K562 (cell line): Measurements from ENCODE around the gene PIGQ. TPM values are rescaled to one million over a fixed set of nuclear protein-coding genes. Genes with fewer than 3 reads are reported as not detected.

Source experiments
- ADNP ChIP-seq: fragments of 200-800 bp; sonication (Bioruptor generic); IDR thresholded peaks from 2 replicates; pipeline ENCODE4 v1.6.1; 2016; ENCODE audit warnings: missing genetic modification characterization, missing compliant biosample characterization
- ATF1 ChIP-seq, 2 experiments: fragments of 450-650 bp in 1 of 2; IDR thresholded peaks; 2 replicates each; pipeline ENCODE4 v1.6.1; 2016; ENCODE audit warnings: missing compliant biosample characterization in 1 of 2, missing genetic modification characterization in 1 of 2
- ETV5 ChIP-seq: sonication (generic); formaldehyde crosslinking; IDR thresholded peaks from 2 replicates; pipeline ENCODE4 v1.4.0; 2020; ENCODE audit warnings: low read depth, mild to moderate bottlenecking, missing genetic modification reagents
- HNRNPH1 ChIP-seq: fragments of 200-400 bp; formaldehyde crosslinking; optimal IDR thresholded peaks from 2 replicates; pipeline ENCODE3; 2017; ENCODE audit warnings: low read depth, mild to moderate bottlenecking, low read length, moderate library complexity
- KLF13 ChIP-seq: fragments of 450-650 bp; IDR thresholded peaks from 2 replicates; pipeline ENCODE4 v1.6.1; 2016; ENCODE audit warnings: missing genetic modification characterization, low read depth, mild to moderate bottlenecking, missing compliant biosample characterization, moderate library complexity, borderline replicate concordance
- NFIC ChIP-seq: fragments of 450-650 bp; IDR thresholded peaks from 2 replicates; pipeline ENCODE4 v1.6.1; 2017; ENCODE audit warnings: mild to moderate bottlenecking, inconsistent platforms
- PHF8 ChIP-seq: fragments of 200-600 bp; sonication (generic); IDR thresholded peaks from 2 replicates; pipeline ENCODE4 v1.6.1; 2012; ENCODE audit warnings: mixed run types, mild to moderate bottlenecking, inconsistent platforms, low read length, moderate library complexity, borderline replicate concordance
- RBFOX2 ChIP-seq: fragments of 200-400 bp; formaldehyde crosslinking; IDR thresholded peaks from 2 replicates; pipeline ENCODE4 v1.6.1; 2017; ENCODE audit warnings: low read depth, mild to moderate bottlenecking, low read length, moderate library complexity
- RBM15 ChIP-seq: fragments of 200-400 bp; formaldehyde crosslinking; IDR thresholded peaks from 2 replicates; pipeline ENCODE4 v1.6.1; 2018; ENCODE audit warnings: mild to moderate bottlenecking, low read length, moderate library complexity; ENCODE audit not compliant: insufficient read depth
- RNF2 ChIP-seq: sonication (generic); IDR thresholded peaks from 2 replicates; pipeline ENCODE4 v1.6.1; 2016
- TBP ChIP-seq: optimal IDR thresholded peaks from 2 replicates; pipeline ENCODE3; 2011; ENCODE audit warnings: low read depth, low read length, improper control_type of control experiment
- TCF3 ChIP-seq: sonication (generic); formaldehyde crosslinking; IDR thresholded peaks from 2 replicates; pipeline ENCODE4 v1.4.0; 2020; ENCODE audit warnings: mild to moderate bottlenecking, missing genetic modification reagents
- ZBTB11 ChIP-seq, 3 experiments: fragments of 200-800 bp in 1 of 3; fragments of 250-450 bp in 1 of 3; fragments of 450-650 bp in 1 of 3; sonication (Bioruptor Pico) in 1 of 3; sonication (Bioruptor generic) in 1 of 3; formaldehyde crosslinking in 1 of 3; IDR thresholded peaks; 2 replicates each; pipeline versions ENCODE4 v1.6.1 to v1.8.0; 2016 to 2022; ENCODE audit warnings: mild to moderate bottlenecking in 2 of 3, missing genetic modification characterization in 2 of 3, missing compliant biosample characterization in 1 of 3, moderate library complexity in 1 of 3
- ZNF175 ChIP-seq: fragments of 200-800 bp; sonication (Bioruptor generic); IDR thresholded peaks from 2 replicates; pipeline ENCODE4 v1.6.1; 2016; ENCODE audit warnings: low read depth, mild to moderate bottlenecking, missing genetic modification characterization, missing compliant biosample characterization
- polyA plus RNA-seq, 8 experiments: library from polyadenylated mRNA; depleted of rRNA in 4 of 8; stranded (reverse) in 5 of 8; unstranded in 3 of 8; fragments of >200 nt; fragmentation: Nextera tagmentation in 2 of 8; fragmentation: Illumina TruSeq in 1 of 8; extraction: Ambion mirVana in 2 of 8; extraction: Trizol in 1 of 8; gene quantifications; 2 replicates each; pipeline versions ENCODE4 v1.2.1 to v1.2.3, GENCODE V29; 2011 to 2014; ENCODE audit warnings: inconsistent platforms in 1 of 8, missing spikeins in 1 of 8
- total RNA-seq, 7 experiments: library from RNA; depleted of rRNA in 6 of 7; stranded (reverse); fragments of >200 nt in 6 of 7; fragmentation: Illumina TruSeq in 2 of 7; extraction: Trizol in 2 of 7; gene quantifications; 2 replicates each; pipeline versions ENCODE4 v1.2.1 to v1.2.3, GENCODE V29; 2011 to 2021; ENCODE audit warnings: low replicate concordance in 1 of 7
- TF ChIP-seq, protein P1 (sequence below): sonication (generic); formaldehyde crosslinking; IDR thresholded peaks from 2 replicates; pipeline ENCODE4 v1.8.0; 2023; ENCODE audit warnings: missing genetic modification reagents, mild to moderate bottlenecking, borderline replicate concordance
- TF ChIP-seq, protein P2 (sequence below), 2 experiments: fragments of 250-450 bp in 1 of 2; fragments of 450-650 bp in 1 of 2; sonication (Bioruptor Pico) in 1 of 2; IDR thresholded peaks; 2 replicates each; pipeline versions ENCODE4 v1.6.1 to v1.8.0; 2016 to 2021; ENCODE audit warnings: mild to moderate bottlenecking in 2 of 2, moderate library complexity in 2 of 2, missing compliant biosample characterization in 1 of 2, missing genetic modification characterization in 1 of 2

PIGQ gene
- total and polyA plus RNA-seq, 9 of the 15 experiments (the other 6 are each of a cell fraction or from before 2014, with no cell fraction given), result 0.20 to 49.6 (median 11.7) TPM

GRCh38 chr16:527015-527903 is 42.5 kb upstream of the PIGQ start, which contains the start of gene CAPN15 (continued):
- peak; percentile 80; the same call in 1 of the 2 replicates for TF ChIP-seq PHF8
- TF ChIP-seq TCF3, result no peak
- TF ChIP-seq, protein P1, sequence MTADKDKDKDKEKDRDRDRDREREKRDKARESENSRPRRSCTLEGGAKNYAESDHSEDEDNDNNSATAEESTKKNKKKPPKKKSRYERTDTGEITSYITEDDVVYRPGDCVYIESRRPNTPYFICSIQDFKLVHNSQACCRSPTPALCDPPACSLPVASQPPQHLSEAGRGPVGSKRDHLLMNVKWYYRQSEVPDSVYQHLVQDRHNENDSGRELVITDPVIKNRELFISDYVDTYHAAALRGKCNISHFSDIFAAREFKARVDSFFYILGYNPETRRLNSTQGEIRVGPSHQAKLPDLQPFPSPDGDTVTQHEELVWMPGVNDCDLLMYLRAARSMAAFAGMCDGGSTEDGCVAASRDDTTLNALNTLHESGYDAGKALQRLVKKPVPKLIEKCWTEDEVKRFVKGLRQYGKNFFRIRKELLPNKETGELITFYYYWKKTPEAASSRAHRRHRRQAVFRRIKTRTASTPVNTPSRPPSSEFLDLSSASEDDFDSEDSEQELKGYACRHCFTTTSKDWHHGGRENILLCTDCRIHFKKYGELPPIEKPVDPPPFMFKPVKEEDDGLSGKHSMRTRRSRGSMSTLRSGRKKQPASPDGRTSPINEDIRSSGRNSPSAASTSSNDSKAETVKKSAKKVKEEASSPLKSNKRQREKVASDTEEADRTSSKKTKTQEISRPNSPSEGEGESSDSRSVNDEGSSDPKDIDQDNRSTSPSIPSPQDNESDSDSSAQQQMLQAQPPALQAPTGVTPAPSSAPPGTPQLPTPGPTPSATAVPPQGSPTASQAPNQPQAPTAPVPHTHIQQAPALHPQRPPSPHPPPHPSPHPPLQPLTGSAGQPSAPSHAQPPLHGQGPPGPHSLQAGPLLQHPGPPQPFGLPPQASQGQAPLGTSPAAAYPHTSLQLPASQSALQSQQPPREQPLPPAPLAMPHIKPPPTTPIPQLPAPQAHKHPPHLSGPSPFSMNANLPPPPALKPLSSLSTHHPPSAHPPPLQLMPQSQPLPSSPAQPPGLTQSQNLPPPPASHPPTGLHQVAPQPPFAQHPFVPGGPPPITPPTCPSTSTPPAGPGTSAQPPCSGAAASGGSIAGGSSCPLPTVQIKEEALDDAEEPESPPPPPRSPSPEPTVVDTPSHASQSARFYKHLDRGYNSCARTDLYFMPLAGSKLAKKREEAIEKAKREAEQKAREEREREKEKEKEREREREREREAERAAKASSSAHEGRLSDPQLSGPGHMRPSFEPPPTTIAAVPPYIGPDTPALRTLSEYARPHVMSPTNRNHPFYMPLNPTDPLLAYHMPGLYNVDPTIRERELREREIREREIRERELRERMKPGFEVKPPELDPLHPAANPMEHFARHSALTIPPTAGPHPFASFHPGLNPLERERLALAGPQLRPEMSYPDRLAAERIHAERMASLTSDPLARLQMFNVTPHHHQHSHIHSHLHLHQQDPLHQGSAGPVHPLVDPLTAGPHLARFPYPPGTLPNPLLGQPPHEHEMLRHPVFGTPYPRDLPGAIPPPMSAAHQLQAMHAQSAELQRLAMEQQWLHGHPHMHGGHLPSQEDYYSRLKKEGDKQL, result no peak
- peak; percentile 33 for TF ChIP-seq RNF2
- TF ChIP-seq TBP, result peak; percentile 71
- peak; percentile 38; the same call in 1 of the 2 replicates for TF ChIP-seq ETV5 (CRISPR knock-in tag)
- TF ChIP-seq, protein P2, sequence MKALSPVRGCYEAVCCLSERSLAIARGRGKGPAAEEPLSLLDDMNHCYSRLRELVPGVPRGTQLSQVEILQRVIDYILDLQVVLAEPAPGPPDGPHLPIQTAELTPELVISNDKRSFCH (CRISPR knock-in tag; IDR thresholded peaks at IDR 0.05), result no peak
- TF ChIP-seq, protein P2 (tag; IDR thresholded peaks at IDR 0.05), result 0 out of 2 replicates have a peak, but pooled peaks have one; percentile 67
- no peak for TF ChIP-seq HNRNPH1
- no peak for TF ChIP-seq ATF1 (CRISPR knock-in tag; IDR thresholded peaks at IDR 0.05)
- peak; percentile 97 for TF ChIP-seq ATF1 (tag; IDR thresholded peaks at IDR 0.05)
- TF ChIP-seq NFIC, result peak; percentile 65
- TF ChIP-seq RBFOX2, result peak; percentile 88
- TF ChIP-seq KLF13 (tag), result peak; percentile 70; the same call in 1 of the 2 replicates
- TF ChIP-seq ZNF175 (CRISPR knock-in tag), result peak; percentile 91
- no peak for TF ChIP-seq RBM15
- peak; percentile 50 to 97 (median 58); a peak in 5 of 6 replicates for TF ChIP-seq ZBTB11 (CRISPR knock-in tag; IDR thresholded peaks at IDR 0.05)
- no peak for TF ChIP-seq ADNP (tag)
